ENCODE measurements around the gene ALOX15.
"Not testable (repeated sequence)": the region's sequence is repeated elsewhere in the genome, so short reads cannot be mapped to it uniquely, and the experiment has no call there.

The ALOX15 gene, protein sequence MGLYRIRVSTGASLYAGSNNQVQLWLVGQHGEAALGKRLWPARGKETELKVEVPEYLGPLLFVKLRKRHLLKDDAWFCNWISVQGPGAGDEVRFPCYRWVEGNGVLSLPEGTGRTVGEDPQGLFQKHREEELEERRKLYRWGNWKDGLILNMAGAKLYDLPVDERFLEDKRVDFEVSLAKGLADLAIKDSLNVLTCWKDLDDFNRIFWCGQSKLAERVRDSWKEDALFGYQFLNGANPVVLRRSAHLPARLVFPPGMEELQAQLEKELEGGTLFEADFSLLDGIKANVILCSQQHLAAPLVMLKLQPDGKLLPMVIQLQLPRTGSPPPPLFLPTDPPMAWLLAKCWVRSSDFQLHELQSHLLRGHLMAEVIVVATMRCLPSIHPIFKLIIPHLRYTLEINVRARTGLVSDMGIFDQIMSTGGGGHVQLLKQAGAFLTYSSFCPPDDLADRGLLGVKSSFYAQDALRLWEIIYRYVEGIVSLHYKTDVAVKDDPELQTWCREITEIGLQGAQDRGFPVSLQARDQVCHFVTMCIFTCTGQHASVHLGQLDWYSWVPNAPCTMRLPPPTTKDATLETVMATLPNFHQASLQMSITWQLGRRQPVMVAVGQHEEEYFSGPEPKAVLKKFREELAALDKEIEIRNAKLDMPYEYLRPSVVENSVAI
- long read RNA-seq, donor 1 = 0 reads
- long read RNA-seq, donor 2 = 0 reads
- long read RNA-seq, donor 3 = 0 reads
- long read RNA-seq, donor 4 = 0 reads
- long read RNA-seq, donor 5 = 0 reads
- long read RNA-seq, donor 6 = 0 reads
- long read RNA-seq, donor 7 = 0 reads
- long read RNA-seq, donor 8 = 0 reads

DNA sequence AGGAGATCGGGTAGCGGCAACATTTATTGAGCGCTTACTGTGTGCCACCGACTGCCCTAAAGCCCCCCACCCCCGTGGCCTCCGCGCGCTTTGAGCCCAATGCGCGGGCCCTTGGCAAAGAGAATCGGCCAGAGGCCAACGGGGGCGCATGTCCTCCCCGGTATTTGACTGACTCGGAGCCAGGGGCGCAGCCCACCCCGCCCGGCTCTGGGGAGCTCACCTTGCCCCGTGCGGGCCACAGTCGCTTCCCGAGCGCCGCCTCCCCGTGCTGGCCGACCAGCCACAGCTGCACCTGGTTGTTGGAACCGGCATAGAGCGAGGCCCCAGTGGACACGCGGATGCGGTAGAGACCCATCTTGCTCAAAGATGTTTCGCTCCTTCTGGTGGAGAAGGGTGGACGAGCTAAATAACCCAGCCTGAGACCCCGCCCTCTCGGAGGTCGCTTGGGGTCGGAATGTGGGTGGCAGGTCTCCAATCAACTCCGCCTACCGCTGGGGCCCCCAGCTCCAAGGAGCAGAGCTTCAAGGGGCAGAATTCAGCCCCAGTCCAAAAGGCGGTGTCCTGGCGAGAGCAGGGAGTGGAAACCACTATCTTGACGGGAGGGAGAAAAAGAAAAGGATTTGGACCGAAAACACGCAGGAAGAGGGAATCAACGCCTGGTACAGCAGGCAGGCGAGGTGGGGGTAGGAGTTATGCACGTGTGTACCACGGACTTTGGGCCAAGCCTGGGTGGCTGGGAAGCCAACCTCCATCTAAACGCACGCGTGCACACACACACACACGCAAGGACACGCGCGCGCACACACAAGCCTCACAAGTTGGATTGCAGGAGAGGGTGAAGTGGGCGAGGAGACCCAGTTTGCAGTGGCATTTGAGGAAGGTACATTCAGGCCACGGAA lies at the start of gene ALOX15:
TSS of gene ALOX15 (minus strand) at position 382 of the 899 bp plus-strand sequence. CDS start at position 355, 27 bp downstream.
- DNase-seq = no peak

DNA sequence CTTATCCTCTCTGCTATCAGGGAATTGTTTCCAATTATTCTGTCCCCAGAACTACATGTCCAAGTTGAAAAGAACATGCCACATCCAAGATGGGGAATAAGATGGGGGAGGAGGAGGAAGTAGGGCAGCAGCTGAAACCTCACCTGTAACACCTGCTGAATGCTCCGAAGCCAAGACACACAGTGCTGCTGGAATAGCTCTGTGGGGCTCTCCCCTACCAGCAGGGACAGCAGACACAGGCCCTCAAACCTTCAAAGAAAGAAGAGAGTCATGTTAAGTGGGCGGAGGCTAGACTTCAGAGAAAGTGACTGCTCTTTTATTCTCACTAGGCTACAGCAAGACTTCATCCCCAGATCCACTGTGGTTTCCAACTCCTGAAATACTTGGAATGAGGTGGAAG lies 49.3 kb upstream of the ALOX15 start:
- DNase-seq = no peak

DNA sequence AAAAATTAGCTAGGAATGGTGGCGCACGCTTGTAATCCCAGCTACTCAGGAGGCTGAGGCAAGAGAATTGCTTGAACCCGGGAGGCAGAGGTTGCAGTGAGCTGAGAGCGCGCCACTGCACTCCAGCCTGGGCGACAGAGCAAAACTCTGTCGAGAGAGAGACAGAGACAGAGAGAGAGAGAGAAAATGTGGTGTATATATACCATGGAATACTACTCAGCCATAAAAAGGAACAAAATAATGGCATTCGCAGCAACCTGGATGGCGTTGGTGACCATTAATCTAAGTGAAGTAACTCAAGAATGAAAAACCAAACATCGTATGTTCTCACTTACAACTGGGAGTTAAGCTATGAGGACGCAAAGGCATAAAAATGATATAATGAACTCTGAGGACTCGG lies 48.4 kb upstream of the ALOX15 start:
- DNase-seq = not testable (repeated sequence)

DNA sequence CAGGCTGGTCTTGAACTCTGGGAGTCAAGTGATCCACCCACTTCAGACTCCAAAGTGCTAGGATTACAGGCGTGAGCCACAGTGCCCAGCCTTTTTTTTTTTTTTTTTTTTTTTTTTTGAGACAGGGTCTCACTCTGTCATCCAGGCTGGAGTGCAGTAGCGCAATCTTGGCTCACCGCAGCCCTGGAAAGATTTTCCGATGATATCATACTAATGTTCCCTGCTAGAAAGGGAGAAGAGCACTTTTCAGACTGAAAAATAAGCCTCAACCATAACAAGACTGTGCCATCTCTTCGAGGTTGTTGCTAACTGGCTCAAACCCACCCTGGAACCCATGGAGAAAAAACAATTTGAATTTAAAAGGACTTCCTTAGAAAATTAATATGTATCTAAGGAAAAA lies 42.3 kb upstream of the ALOX15 start:
- DNase-seq = not testable (repeated sequence)

DNA sequence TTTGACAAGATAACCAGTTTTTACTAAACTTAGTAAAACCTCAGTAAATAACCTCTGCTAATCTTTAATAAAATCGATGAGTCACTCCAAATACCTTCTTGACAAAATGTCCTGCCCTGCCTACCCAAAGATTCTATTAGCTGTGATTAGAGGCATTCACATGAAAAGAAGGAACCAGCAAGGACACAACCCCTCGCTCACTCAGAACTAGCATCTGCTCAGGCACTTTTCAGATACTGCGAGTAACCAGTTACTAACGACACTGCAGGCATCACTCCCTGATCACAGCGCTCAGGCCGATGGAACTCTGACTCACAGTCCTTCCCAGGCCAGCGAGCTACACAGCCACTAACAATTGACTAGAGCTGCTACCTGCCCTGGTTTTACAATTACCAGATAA lies 38.2 kb upstream of the ALOX15 start:
- DNase-seq = no peak

DNA sequence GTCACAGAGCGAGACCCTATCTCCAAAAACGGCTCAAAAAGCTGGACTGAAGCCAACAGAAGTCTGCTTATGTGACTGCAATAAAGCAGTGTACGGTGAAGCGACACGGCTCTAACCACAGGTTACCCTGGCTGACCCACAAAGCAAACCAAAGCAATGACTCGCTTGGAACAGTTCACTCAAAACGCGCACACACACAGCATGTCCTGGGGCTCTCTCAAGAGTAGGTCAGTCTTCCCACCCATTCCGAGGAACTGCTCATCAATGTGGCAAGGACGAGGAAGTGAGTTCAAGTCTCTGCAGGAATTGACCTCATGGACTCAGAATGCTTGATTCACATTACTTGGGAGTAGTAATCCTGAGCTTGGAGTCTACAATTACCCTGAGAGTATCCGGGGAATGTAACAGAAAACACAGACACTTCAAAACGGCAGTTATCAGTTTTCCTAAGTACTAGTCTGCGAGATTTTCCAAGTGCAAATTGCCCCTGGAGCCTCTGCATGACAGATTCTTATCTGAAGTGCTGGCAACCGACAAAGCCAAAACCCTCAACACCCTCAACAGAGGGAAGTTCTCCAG lies 37.1 kb upstream of the ALOX15 start:
- DNase-seq = no peak

DNA sequence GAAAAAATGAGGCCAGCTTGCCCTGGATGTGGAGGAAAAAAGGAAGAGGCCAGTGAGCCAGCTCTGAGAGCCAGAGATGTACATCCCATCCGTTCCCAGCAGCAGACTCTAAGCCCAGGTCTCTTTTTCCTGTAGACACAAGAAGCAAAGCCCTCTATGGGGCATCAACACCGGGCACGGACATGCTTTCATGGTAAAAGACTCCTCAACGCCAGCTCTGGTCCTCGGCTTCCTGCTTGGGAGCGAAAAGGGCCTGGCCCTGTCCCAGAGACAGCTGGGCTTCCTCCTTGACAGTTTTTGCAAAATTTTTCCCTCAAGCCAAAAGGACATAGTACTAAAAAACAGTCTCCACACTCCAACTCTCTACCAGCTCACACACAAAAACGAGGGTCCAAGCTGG lies 35.3 kb upstream of the ALOX15 start:
- no peak for DNase-seq

DNA sequence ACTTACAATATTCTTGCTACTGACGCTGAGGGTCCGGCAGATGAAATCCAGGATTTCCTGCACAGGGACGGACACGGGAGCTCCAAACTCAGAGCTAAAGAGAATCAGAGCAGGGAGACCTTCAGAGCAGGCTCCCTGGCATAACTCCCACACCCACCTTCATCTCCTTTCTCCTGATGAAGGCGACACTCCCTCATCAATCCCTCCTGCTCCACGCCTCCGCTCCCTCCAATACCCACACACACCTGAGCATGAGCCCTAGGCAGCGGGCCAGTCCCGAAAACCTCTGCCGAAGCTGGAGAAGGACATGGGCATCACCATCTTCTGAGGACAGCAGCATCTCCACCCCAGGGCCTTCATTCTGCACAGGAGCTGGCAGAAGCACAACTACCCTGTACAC lies 34.3 kb upstream of the ALOX15 start:
- no peak for DNase-seq

DNA sequence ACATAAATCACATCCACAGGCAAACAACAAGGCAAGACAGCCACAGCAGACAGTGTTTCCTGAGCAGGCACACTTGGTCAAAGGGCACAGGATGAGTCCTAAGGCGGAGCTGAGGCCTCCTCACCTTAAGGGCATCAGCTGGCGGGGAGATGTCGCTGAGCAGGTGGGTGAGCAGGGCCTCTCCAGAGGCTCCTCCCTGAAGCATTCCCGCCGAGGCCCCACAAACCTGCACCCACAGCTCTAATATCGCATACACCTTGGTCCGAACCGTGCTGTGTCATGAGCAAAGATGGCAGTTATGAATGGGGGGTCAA lies 33.2 kb upstream of the ALOX15 start:
- no peak for DNase-seq

DNA sequence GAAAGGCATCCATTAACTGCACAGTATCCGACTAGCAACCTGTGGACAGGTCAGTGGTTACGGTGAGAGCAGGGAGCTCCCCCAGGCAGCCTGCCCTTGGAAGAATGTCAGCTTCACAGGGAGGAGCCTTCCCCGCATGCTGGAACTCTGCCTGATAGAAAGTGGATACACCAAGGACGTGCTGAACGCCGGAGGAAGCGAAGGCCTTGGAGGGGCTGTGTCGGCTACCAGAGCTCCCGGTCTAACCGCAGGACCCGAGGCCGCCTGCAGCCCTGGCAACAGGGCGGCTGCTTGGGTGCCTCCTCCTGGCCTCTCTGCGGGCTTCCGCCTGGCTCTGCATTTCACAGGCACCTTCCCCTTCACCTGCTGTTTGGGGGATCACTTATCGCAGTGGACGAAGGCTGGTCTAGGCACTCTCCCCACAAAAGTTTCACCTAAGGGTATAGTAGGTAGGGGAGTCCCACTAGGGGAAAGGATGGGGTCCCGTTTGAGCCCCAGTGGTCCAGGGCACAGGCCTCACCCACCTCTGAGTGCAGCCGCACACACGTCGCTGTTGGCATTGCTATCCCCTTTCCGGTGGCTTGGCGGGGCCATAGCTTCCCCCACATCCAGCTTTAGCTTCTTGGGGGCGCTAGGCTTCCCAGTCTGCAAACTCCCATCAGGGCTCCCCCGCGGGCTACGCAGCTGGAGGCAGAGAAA lies 32.7 kb upstream of the ALOX15 start:
- no peak for DNase-seq

DNA sequence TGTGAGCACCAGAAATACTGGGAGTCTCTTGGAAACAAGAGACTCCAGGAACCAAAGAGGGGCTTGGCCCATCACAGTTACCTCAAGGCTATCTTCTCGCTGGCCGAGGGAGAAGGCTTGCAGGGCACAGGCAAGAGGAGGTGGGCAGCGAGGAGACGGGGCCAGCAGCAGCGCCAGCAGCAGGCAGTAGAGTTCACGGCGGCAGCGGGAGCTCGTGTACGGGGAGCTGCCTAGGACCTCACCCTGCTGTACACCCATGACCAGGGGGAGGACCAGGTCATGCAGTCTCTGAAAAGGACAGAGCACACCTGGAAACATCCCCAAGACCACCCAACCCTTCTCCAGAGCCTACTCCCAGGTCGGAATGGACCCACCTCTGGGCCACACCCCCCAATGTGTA lies 31.7 kb upstream of the ALOX15 start:
- DNase-seq = no peak

DNA sequence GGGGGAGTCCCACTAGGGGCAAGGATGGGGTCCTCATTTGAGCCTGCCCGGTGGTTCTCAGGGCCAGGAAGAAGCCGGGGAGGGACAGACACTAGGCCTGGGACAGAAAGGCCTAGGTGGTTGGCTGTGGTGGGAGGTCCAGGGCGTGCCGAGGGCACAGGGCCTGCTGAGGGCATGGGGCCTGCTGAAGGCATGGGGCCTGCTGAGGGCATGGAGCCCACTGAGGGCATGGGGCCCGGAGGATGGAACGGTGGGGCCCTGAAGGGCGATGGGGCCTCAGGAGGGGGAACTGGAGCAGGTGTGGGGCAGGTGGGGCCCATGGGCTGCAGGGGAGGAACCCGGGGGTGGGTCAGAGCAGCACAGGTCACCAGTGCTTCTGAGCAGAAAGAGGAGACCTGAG lies 31.3 kb upstream of the ALOX15 start:
- DNase-seq = no peak

DNA sequence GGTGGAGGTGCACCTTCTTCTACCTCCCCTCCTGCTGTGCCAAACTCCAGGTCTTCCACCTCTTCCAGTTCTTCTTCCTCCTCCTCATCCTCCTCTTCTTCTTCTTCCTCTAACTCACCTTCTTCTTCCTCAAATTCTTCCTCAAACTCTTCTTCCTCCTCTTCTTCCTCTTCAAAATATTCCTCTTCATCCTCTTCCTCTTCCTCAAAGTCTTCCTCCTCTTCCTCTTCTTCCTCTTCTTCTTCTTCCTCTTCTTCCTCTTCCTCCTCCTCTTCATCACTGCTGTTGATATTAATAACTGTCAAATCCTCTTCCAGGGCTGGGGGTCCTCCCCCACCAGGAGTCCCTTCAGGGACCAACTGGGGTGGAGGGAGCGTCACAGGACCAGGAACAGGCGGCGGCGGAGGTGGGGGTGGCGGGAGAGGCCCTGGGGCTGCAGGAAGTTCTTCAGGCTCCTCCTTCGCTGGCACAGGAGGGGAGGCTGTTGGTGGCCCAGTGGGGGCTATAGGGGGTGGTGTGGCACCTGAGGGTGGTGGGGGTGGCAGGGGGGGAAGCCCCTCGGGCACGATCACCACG lies 30.7 kb upstream of the ALOX15 start:
- no peak for DNase-seq

DNA sequence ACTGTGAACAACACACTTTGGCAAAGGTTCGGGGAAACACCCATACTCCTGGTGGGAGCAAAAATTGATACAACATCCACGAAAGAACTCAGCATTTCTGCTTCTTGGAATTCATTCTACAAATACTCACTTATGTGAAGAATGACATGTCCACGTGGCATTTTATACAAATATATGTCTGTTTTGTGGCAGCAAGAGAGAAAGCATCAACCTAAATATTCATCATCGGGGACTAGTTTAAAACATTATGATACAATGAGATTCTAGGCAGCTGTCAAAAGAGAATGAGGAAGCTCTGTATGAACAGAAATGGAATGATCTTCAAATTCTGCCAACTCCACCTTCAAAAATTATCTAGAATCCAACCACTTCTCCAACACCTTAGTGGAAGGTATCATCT lies 25.7 kb upstream of the ALOX15 start:
- no peak for DNase-seq

DNA sequence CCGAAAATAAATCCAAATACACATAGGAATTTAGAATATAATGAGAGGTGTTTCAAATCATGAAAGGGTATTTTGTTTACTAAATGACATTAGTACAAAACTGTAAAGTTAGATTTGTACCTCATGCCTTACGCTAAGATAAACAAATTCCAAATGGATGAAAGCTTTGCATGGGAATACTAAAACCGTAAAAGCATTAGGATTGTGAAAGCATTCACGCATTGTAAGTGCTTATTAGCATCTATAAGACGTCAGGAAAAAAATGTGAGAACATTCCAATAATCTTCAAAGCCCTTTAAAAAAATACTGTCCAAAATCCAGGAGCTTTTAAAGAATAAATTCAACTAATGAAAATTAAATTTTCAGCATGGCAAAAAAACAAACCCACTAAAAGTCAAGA lies 24.8 kb upstream of the ALOX15 start:
- no peak for DNase-seq

DNA sequence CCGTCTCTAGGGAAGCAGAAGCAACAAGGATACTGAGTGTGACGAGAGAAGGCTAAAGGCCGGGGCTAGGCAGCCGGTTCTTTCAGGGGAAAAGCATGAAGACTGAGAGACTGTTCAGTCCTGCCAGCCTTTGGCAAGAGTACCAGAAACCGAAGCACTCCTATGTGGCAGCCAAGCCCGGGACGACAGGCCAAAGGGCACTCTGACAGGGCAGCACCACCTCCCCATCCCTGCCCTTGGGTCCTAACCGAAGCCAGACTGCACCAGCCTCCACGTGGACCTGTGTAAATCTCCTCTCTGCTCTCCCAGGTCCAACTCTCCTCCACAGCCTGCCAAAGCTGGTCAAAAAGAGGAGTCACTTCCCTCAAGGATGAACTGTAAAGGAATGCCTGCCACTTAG lies 23.5 kb upstream of the ALOX15 start:
- DNase-seq = no peak

DNA sequence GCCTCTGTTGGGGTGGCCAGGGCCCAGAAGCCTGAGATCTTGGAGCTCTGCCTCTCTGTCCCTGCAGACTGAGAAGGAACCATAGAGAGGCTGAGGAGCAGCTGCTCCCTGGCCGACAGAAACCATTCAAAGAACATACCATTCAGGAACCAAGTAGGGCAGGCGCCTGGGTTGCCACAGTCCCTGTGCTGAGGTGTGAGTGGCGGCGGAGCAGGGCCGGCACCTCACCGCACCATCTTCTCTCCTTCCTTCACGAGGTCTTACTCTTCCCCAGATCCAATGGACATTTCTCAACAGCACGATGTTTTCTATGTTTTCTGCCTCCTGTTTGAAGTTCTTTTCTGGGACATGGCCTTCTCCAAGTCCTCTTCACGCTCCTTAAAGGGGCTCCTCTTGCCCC lies 22.8 kb upstream of the ALOX15 start:
- no peak for DNase-seq

DNA sequence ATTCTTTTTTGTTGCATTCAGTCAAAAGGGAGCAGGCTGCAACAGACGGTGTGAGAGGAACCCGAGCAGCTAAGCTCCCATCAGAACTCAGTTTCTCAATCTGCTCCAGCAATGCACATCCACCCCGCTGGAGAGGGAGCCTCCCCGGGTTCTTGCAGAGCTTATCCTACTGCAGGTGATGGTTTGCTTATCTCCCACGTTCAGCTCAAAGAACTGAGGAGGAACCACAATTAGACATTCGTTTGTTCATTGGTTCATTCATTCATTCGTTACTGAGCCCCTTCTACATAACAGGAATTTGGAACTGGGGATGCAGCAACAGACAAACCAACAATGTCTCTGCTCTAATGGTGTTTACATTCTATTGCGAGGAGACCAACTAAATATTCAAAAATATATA lies 22.2 kb upstream of the ALOX15 start:
- no peak for DNase-seq

DNA sequence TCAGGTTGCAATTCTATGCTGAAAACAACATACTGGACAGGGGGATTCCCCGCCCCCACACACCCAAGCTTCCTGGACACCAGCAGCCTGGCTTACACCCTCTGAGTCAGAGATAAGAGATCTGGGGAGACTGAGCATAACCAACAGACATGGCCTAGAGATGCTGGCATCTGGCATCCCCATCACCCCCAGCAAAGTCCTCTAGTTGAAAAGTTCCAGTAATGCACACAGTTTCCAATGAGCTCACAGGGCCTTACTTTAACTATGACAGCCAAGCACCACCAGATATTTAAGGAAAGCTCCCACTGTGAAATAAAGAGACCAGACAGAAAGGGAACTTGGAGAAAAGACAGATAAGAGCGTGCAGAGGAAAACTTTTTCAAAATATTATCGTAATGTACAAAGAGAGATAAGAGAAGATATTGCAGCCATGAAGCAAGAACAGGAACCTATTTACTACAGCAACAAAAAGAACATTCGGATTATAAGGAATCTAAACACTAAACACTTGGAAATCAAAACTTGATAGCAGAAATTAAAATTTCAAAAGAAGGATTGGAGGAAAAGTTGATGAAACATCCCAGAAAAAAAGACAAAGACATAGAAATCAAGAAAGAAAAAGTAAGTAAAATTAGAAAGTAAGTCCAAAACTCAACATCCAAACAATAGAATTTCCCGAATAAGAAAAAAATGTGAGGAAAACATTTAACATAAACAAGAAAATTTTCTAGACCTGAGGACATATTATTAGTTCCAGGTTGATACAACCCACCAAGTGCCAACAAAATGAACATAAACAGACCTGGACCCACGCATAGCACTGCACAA lies 17.2 kb upstream of the ALOX15 start:
- no peak for DNase-seq

DNA sequence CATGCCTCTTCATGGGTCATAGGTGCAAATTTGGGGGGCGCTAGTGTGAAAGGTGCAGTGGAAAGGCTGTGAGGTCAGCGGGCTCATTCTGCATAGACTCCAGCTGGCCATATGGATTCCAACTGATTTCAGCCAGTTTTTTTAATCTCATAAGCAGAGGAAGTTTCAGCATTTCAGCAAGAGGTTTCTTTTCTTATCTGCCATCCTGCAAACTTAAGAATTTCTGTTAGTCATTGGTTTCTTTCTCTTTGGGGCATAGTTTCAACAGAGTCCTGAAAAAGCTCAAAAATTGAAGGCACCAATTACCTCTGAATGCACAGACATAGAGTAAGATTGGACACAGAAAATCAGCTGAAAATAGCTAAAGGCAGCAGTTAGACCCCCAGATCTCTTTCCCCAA lies 16.2 kb upstream of the ALOX15 start:
- DNase-seq = no peak

DNA sequence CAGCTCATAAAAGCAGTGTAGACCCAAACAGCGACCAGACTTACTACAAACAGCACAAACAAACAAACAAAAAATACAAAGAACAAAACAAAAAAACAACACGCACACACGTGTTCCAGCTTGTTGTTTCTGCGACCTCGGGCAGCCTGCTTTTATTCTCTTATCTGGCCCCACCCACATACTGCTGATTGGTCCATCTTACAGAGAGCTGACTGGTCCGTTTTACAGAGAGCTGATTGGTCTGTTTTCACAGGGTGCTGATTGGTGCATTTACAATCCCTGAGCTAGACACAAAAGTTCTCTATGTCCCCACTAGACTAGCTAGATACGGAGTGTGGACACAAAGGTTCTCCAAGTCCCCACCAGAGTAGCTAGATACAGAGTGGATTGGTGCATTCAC lies 14.5 kb upstream of the ALOX15 start:
- DNase-seq = not testable (repeated sequence)

All from right kidney (tissue), 9 donors.